ENCODE results near the gene SOX2. TPM values are rescaled to one million over a fixed set of nuclear protein-coding genes. Genes with fewer than 3 reads are reported as not detected.

Gene SOX2
- total and polyA plus RNA-seq, 2 of the 13 experiments (the other 11 are each of a cell fraction or from before 2014, with no cell fraction given), result not detected

DNA sequence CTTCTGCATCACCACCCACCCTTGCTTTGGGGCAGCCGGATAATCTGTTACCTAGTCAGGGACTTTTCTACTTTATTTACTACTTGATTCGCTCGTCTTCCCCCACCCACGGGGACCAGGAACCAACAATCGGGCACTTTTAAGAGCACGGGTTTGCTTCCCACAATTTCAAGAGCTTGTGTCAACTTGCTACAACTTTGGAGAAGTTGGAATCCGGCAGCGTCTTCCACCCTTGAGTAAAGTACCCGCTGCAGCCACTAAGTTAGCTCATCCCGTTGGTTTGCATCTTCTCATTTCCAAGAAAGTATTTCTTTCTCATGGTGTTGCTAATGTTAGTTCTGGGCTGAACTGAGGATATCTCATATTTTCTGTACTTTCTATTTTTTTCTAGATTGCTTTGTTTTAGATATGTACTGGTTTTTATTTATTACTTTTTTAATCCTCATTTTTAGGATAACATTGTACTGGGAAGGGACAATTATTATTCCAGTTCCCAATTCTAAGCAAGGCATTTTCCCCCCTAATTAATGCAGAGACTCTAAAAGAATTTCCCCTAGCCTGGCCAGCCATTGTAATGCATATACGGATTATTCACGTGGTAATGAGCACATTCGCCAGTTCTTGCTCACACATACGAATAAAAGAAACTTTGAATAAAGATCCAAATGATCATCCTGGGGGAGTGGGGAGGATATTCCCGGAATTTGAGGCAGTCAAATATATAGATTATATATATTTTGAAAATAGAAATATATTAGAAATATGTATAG lies 4.0 kb downstream of the SOX2 start:
- H3K79me2 ChIP-seq (ENCODE audit: insufficient read depth, low read length), result no peaks in the 10 kb centered on the region
- no peaks in the 10 kb centered on the region for H3K36me3 ChIP-seq (replicated peaks in 1 of 2; ENCODE audit: control insufficient read depth in 1 of 2, insufficient read depth in 2 of 2, low read length in 2 of 2)
- H3K9me3 ChIP-seq (ENCODE audit: low read length), result no peaks in the 10 kb centered on the region
- H3K4me2 ChIP-seq (ENCODE audit: low read depth, low read length), result no peak overlapping the region
- CTCF ChIA-PET (ENCODE audit: low intra/inter-chr PET ratio, low total read pairs), result no interaction called here
- no peak overlapping the region for H3K27ac ChIP-seq (ENCODE audit: extremely low read length, insufficient read depth, low read length)
- H4K20me1 ChIP-seq (ENCODE audit: insufficient read depth, low read length), result no peaks in the 10 kb centered on the region
- intact Hi-C loops (cut with micrococcal nuclease; ENCODE audit: unreplicated experiment) (no loop called here), in situ Hi-C loops (cut with HindIII; ENCODE audit: extremely low pct_ligation_motif_present, low pct_unique_long_range_greater_than_20kb) (loop anchor here (25.0 kb wide), 1 partner anchor 772 kb away; no protein-coding TSS in a partner anchor)
- DNase-seq (ENCODE audit: low spot score) (no peak), ATAC-seq (no peak), FAIRE-seq (no peak)
- peaks cover 2 to 59% of the 10 kb centered on the region in 2 experiments; a peak in 4 of 5 replicates for H3K27me3 ChIP-seq (ENCODE audit: control insufficient read depth in 1 of 2, insufficient read depth in 2 of 2, low read length in 2 of 2)
- peaks cover 11% of the 10 kb centered on the region; the same call in 1 of the 2 replicates for H3K4me1 ChIP-seq (ENCODE audit: insufficient read depth, low read length)
- POLR2A ChIA-PET, result no interaction called here
- WGBS (ENCODE audit: low lambda C conversion rate), result 13% methylated on average over 15 of the region's 15 CpGs
- no TSS peak for BruUV-seq (replicated peaks)
- no peak overlapping the region for H2AFZ ChIP-seq (ENCODE audit: low read length)
- no peak overlapping the region for H3K4me3 ChIP-seq (replicated peaks in 1 of 3; ENCODE audit: insufficient read depth in 1 of 3, low read depth in 2 of 3, low read length in 3 of 3)
- H3K9ac ChIP-seq (ENCODE audit: insufficient read depth, low read depth, low read length), result no peak overlapping the region
- TF ChIP-seq ZNF569 (CRISPR knock-in tag; IDR thresholded peaks at IDR 0.05; ENCODE audit: borderline replicate concordance), result no peak
- TF ChIP-seq U2AF1 (optimal IDR thresholded peaks at IDR 0.05; ENCODE audit: low read depth, low read length), result no peak
- no peak for TF ChIP-seq NFAT5 (CRISPR knock-in tag; IDR thresholded peaks at IDR 0.05)
- TF ChIP-seq HNF4G (IDR thresholded peaks at IDR 0.05; ENCODE audit: borderline replicate concordance, low read depth, low read length), result no peak
- no peak for TF ChIP-seq HNF4G (CRISPR knock-in tag; IDR thresholded peaks at IDR 0.05; ENCODE audit: borderline replicate concordance, low read depth)
- TF ChIP-seq, protein P1, sequence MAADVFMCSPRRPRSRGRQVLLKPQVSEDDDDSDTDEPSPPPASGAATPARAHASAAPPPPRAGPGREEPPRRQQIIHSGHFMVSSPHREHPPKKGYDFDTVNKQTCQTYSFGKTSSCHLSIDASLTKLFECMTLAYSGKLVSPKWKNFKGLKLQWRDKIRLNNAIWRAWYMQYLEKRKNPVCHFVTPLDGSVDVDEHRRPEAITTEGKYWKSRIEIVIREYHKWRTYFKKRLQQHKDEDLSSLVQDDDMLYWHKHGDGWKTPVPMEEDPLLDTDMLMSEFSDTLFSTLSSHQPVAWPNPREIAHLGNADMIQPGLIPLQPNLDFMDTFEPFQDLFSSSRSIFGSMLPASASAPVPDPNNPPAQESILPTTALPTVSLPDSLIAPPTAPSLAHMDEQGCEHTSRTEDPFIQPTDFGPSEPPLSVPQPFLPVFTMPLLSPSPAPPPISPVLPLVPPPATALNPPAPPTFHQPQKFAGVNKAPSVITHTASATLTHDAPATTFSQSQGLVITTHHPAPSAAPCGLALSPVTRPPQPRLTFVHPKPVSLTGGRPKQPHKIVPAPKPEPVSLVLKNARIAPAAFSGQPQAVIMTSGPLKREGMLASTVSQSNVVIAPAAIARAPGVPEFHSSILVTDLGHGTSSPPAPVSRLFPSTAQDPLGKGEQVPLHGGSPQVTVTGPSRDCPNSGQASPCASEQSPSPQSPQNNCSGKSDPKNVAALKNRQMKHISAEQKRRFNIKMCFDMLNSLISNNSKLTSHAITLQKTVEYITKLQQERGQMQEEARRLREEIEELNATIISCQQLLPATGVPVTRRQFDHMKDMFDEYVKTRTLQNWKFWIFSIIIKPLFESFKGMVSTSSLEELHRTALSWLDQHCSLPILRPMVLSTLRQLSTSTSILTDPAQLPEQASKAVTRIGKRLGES (CRISPR knock-in tag; IDR thresholded peaks at IDR 0.05; ENCODE audit: borderline replicate concordance), result no peak
- no peak for TF ChIP-seq ZNF704 (CRISPR knock-in tag; IDR thresholded peaks at IDR 0.05; ENCODE audit: borderline replicate concordance)
- TF ChIP-seq ZSCAN25 (CRISPR knock-in tag; IDR thresholded peaks at IDR 0.05), result no peak
- no peak for TF ChIP-seq KLF13 (CRISPR knock-in tag; IDR thresholded peaks at IDR 0.05)
- no peak for TF ChIP-seq HOXA5 (CRISPR knock-in tag; IDR thresholded peaks at IDR 0.05)
- no peak for TF ChIP-seq HOXD1 (CRISPR knock-in tag; IDR thresholded peaks at IDR 0.05)
- no peak for TF ChIP-seq HINFP (CRISPR knock-in tag; IDR thresholded peaks at IDR 0.05; ENCODE audit: low read depth)
